SK-N-MC (cell line): ENCODE data around the gene KCNQ1OT1.

Experiments
- EZH2 ChIP-seq: fragments of 200-600 bp; sonication (generic); IDR thresholded peaks from one replicate; pipeline ENCODE4 v1.6.1; 2017; ENCODE audit warnings: antibody characterized with exemption
- POLR2AphosphoS5 ChIP-seq: IDR thresholded peaks from 2 replicates; pipeline ENCODE4 v1.6.1; 2012; ENCODE audit warnings: mild to moderate bottlenecking, low read depth, low read length, borderline replicate concordance

DNA sequence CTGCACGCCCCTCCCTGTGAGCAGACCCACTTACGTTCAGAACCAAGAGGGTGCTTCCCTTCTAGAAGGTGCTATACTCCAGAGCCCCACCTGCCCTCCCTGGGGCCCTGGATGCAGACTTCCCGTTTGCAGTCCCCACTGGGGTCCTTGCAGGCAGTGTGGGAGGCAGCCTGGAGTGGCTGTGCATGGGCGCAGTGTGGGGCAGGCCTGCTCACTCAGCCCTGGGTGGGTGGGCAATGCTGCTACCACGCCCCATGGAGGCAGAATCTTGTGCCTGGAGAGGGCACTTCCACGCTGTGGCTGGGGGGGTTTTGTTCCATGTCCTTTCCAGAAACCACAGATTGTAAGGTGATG, 116.2 kb downstream of the KCNQ1OT1 start:
- no peak for TF ChIP-seq POLR2AphosphoS5
- TF ChIP-seq EZH2, result no peak
